ENCODE results near the gene IGSF8.
"Not testable (repeated sequence)": the region's sequence is repeated elsewhere in the genome, so short reads cannot be mapped to it uniquely, and the experiment has no call there.

The IGSF8 gene

GRCh38 chr1:160064164-160064563, 34.3 kb downstream of the IGSF8 start:
- DNase-seq = no peak

- no peak for DNase-seq
Observed at GRCh38 chr1:160063176-160063575, 35.2 kb downstream of the IGSF8 start.

GRCh38 chr1:160062230-160062532, 36.2 kb downstream of the IGSF8 start:
- no peak for DNase-seq

- DNase-seq = no peak
Observed at GRCh38 chr1:160061369-160062229, 36.8 kb downstream of the IGSF8 start.

GRCh38 chr1:160058087-160058486, 40.3 kb downstream of the IGSF8 start:
- DNase-seq = no peak

GRCh38 chr1:160056648-160057169, 41.7 kb downstream of the IGSF8 start:
- DNase-seq = no peak

- no peak for DNase-seq
Observed at GRCh38 chr1:160053548-160054365, 44.7 kb downstream of the IGSF8 start.

GRCh38 chr1:160052936-160053335, 45.5 kb downstream of the IGSF8 start:
- no peak for DNase-seq

- no peak for DNase-seq
Observed at GRCh38 chr1:160050619-160051018, 47.8 kb downstream of the IGSF8 start.

GRCh38 chr1:160050182-160050581, 48.2 kb downstream of the IGSF8 start:
- DNase-seq = not testable (repeated sequence)

GRCh38 chr1:160049101-160049500, 49.3 kb downstream of the IGSF8 start:
- no peak for DNase-seq

- DNase-seq = no peak
Observed at GRCh38 chr1:160048335-160048734, 50.1 kb downstream of the IGSF8 start.

GRCh38 chr1:160047111-160047991, 51.1 kb downstream of the IGSF8 start:
- no peak for DNase-seq

GRCh38 chr1:160046494-160047110, 51.8 kb downstream of the IGSF8 start:
- DNase-seq = peak; percentile 28

GRCh38 chr1:160045653-160046052, 52.8 kb downstream of the IGSF8 start:
- no peak for DNase-seq

- no peak for DNase-seq
Observed at GRCh38 chr1:160043543-160043942, 54.9 kb downstream of the IGSF8 start.
